CD4-positive, alpha-beta T cell treated with Interleukin-12 subunit alpha and Interleukin-12 subunit beta, for 1 hour (primary cell): ENCODE measurements around the gene NCBP2L.

Experiments used
- DNase-seq: peaks from one replicate; pipeline ENCODE4 v3.0.0-alpha.2; 2020

The NCBP2L gene

DNA sequence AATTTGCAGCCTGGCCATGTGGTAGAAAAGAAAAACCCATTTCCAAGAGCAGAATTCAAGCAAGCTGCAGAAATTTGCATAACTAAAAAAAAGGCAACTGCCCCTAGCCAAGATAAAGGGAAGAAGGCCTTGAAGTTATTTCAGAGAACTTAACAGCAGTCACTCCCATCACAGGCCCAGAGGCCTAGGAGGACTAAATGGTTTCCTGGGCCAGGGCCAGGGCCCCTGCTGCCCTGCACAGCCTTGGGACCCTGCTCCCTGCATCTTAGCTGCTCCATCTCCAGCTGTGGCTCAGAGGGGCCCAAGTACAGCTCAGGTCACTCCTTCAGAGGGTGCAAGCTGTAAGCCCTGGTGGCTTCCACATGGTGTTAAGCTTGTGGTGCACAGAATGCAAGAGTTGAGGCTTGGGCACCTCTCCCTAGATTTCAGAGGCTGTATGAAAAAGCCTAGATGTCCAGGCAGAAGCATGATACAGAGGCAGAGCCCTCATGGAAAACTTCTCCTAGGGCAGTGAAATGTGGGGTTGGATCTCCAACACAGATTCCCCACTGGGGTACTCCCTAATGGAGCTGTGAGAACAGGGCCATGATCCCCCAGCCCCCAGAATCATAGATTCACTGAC, 41.5 kb downstream of the NCBP2L start:
- DNase-seq: no peak

DNA sequence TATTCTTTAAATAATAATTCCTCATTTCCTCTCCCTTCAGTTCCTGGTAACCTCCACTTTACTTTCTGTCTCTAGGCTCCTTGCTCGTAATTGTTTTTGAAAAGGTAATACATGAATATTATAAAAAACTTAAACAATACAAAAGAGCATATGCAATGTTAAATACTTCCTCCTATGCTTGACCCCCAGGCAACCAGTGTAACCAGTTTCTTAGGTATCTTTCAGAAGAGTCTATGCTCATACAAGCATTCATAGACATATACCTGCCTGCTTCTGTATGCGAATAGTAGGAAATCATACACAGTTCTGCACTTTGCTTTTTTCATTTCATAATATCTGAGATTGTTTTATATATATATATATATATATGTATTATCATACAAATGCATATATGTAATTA, 45.5 kb downstream of the NCBP2L start:
- DNase-seq: no peak

DNA sequence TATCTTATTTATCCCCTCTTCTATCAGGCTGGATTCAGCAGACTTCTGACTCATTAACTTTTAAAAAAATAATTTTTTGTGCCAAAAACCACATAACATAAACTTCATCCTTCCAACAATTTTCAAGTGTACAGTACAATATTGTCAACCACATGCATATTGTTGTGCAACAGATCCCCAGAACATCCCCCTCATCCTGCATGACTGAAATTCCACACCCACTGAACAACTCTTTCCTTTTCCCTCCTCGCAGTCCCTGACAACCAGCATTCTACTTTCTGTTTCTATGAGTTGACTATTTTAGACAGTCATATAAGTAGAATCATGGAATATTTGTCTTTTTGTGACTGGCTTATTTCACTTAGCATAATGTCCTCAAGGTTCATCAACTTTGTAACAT, 45.9 kb downstream of the NCBP2L start:
- DNase-seq: no peak

DNA sequence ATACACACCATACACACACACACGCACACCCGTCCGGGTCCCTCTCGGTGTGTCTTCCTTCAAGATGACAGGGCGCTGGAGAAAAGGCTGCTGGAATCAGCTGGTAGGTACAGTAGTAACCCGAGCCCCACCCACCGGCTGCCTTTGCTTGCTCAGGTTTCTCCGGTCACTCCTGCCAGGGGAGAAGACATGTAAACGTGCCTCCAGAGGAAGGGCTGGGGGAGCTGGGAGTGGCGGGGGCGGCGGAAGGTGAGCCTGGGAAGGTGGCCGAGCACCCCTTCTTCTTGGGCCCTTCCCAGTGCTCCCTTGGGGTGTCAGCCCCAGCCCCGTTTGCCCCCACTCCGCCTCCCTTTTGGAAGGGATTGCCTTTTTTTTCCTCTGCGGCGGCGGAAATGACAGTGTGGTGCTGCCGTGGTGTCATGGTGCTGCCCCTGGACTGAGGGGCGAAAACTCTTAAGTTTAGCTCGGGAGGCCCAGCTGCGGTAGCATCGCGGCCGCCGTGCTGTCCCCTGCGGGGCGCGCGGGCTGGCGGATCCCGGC, 48.2 kb downstream of the NCBP2L start, which contains the start of gene MID2:
MID2 (plus strand) TSS at position 169 of the 540 bp plus-strand sequence. CDS start 561 bp downstream, outside the sequence.
- DNase-seq: peak; percentile 52

DNA sequence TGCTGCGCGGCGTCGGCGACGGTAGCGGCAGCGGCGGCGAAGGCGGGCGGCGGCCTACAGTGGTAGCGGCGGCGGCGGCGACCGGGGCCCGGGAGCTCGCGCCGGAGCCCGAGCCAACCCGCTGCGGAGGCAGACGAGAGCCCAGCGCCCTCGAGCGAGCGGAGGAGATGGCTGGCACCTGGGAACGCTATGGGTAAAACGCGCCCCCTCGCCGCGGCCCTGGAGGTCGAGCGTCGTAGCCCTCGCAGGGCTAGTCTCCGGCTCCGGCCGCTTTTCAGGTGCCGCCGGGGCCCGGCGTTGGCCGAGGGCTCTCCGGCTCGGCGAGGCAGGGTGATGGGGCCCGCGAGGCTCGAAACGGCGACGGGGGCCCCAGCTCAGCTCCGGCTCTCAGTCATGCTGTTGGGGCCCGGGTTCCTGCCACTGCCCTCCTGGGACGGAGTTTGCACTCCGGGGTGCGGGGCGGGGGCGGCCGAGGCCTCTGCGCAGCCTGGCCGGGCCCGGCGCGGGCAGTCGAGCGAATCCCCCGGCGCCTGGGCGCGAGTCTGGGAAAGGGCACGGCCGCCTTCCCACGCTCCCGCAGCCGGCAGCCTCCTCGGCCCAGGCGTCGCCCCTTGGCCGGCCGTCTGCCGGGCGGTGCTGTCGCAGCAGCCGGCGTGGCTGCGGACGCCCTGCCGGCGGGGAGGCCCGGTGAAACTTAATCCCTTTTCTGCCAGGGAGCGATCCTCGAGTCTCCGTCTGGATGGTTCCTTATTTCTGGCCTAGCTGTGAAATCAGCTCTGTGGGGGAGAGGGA, 48.9 kb downstream of the NCBP2L start:
- peak; percentile 41 for DNase-seq

DNA sequence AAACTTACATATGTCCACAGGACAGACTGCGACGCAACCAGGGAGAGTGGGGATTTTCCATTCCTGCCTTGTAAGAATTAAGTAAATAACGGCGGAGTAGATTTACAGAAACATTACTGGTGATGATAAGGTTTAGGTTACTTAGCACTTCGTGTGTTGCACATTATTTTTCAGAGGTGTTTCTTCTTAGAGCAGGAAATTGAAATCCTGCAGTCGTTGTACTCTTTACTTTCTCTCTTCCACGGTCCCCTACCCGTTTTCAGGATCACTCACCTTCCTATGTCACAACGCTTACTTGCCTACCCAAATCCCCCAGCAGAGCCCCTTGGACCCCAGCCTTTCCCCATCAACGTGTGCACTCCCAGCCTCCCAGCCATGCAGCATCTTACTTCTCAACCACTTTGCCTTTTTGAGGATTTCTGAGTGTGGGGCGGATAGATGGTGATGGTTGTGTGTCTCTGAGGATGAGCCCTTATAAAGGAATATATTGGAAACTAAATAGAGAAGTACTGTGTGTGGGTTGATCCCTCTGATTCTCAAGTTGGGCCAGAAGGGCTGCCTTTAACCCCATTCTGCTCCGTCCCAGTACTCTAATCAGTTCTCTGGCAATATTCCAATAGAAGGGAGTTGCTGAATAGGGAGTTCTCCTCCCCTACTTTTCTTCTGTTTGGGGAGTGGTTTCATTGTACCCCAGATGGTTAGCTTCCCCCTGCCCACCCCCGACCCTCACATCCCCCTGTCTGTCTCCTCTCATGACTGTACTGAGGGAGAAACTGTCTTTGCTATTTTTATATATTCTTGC, 49.7 kb downstream of the NCBP2L start:
- peak; percentile 5 for DNase-seq

- no peak for DNase-seq
These were observed 50.3 kb downstream of the NCBP2L start for GRCh38 chrX:107827852-107828251.

- DNase-seq: no peak
These were observed 52.3 kb downstream of the NCBP2L start for GRCh38 chrX:107829878-107830277.

DNA sequence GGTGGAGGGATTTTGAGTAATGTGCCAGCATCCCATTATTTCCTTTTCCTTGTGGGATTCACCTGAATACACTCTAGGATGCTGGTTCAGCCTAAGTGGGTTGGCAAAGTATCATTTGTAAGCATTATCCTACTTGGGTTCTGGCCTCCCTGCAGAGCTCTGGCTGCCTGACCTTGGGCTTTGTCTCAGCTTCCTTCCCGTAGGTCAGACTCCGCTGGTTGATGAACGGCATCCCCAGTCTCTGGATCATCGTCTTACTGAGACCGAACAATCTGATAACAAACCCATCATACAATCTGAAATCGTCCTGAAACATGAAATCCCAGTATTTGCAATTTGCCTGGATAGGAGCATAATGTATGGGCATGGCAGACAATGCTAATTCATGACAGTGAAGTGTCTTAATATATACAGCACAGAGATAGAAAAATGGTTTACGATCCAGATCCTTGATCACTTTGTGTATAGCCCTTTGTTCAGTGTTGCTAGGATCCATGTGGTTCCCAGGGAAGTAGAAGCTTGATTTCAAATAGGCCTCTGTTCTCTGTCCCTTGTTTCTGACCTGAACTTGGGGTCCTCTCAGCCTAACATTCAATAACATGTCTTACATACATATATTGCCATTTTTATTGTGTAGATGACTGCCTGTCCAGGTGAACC, 53.7 kb downstream of the NCBP2L start:
- DNase-seq: no peak

DNA sequence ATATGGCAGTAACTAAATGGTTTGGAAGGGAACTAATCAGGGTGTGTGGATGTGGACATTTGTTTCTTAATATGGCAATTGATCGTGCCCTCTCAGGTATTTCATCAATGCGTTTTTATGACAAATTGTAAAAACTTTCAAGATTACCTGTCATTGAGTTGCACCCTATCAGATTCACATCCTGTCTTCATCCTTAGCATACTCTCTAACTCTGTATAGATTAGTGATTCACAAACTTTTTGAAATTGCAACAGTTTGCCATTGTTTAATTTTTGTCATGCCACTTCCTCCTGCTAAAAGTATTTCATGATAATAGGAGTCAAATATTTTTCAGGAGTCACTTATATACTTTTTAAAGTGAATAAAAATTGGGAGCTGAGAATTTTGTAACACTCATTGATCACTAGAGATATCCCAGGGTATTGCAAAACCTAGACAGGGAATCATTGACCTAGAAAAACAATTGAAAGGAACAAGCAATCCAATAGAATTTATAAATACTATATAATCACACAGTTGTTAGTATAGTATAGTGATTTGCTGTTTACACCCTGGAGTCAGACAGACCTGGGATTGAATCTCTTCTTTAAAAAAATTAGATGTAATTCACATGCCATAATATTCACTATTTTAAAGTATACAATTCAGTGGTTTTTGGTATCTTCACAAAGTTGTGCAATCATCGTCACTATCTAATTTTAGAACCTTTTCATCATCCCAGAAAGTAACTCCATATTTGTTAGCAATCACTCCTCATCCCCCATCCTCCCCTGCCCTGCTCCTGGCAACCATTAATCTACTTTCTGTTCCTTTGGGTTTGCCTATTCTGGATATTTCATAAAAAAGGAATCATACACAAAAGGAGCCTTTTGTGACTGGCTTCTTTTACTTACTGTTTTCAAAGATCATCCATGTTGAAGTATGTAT, 57.0 kb downstream of the NCBP2L start:
- no peak for DNase-seq

GRCh38 chrX:107836958-107837357, 59.4 kb downstream of the NCBP2L start:
- no peak for DNase-seq

GRCh38 chrX:107840971-107841370, 63.4 kb downstream of the NCBP2L start:
- no peak for DNase-seq

- DNase-seq: no peak
These were observed 65.3 kb downstream of the NCBP2L start for GRCh38 chrX:107842715-107843400.
